T-cell (primary cell): ENCODE measurements around the gene ST7. TPM values are rescaled to one million over a fixed set of nuclear protein-coding genes. Genes with fewer than 3 reads are reported as not detected.

Source experiments
- ATAC-seq, 4 experiments: fragments of 200-7000 bp in 3 of 4; fragments of 150-1000 bp in 1 of 4; cut with Tn5 transposase; replicated peaks in 1 of 4; 1 replicate in 3 of 4; 2 replicates in 1 of 4; pipeline ENCODE4 v1.10.0; 2021; ENCODE audit warnings: moderate library complexity in 3 of 4, mild to moderate bottlenecking in 2 of 4, moderate number of reproducible peaks in 1 of 4
- CTCF ChIA-PET, 2 donors: fragments of 300-600 bp; sonication (Branson Sonifier 250); formaldehyde crosslinking; loops; one replicate each; lab custom pipeline; 2022; ENCODE audit warnings: antibody characterized with exemption in 2 of 2; lab: Charles Lee
- POLR2A ChIA-PET, 2 donors: fragments of 300-600 bp; sonication (Branson Sonifier 250); formaldehyde crosslinking; loops; one replicate each; lab custom pipeline; 2022; ENCODE audit warnings: antibody characterized with exemption in 2 of 2; lab: Charles Lee
- DNase-seq, 35 experiments: peaks; one replicate each; pipeline versions ENCODE4 v3.0.0 to v3.0.0-alpha.2; 2013 to 2023
- H3K27ac ChIP-seq: one replicate; pipeline ENCODE4 v1.5.1; 2013; ENCODE audit warnings: low read length
- H3K27me3 ChIP-seq, 2 experiments: replicated peaks in 1 of 2; 1 replicate in 1 of 2; 2 replicates in 1 of 2; pipeline versions ENCODE4 v1.6.1 to v1.7.0; 2013; ENCODE audit warnings: low read length in 1 of 2, mixed read lengths in 1 of 2; ENCODE audit not compliant: control insufficient read depth in 2 of 2, insufficient read depth in 2 of 2; ENCODE audit errors: extremely low read depth in 1 of 2
- H3K36me3 ChIP-seq, 2 donors: 1 replicate in 1 of 2; 2 replicates in 1 of 2; pipeline versions ENCODE4 v1.6.1 to v1.7.0; 2013; ENCODE audit warnings: low read length in 1 of 2; ENCODE audit not compliant: control insufficient read depth in 2 of 2, insufficient read depth in 1 of 2; ENCODE audit errors: extremely low read depth in 1 of 2
- H3K4me1 ChIP-seq, 2 experiments: 1 replicate in 1 of 2; 2 replicates in 1 of 2; pipeline versions ENCODE4 v1.6.1 to v1.7.0; 2013; ENCODE audit warnings: low read length in 2 of 2, mixed read lengths in 1 of 2; ENCODE audit not compliant: insufficient read depth in 2 of 2, control insufficient read depth in 1 of 2; ENCODE audit errors: extremely low read depth in 1 of 2
- H3K4me3 ChIP-seq, 2 donors: 1 replicate in 1 of 2; 2 replicates in 1 of 2; pipeline versions ENCODE4 v1.5.1 to v1.7.0; 2013; ENCODE audit warnings: mild to moderate bottlenecking in 2 of 2, low read length in 1 of 2, moderate library complexity in 1 of 2; ENCODE audit not compliant: control insufficient read depth in 1 of 2; ENCODE audit errors: extremely low read depth in 1 of 2
- H3K9me3 ChIP-seq: 2 replicates; pipeline ENCODE4 v1.7.0; 2013
- H3K27ac Mint-ChIP-seq, 2 donors: one replicate each; pipeline ENCODE4 v1.8.0; 2020 to 2021; ENCODE audit warnings: mild to moderate bottlenecking in 2 of 2, mixed read lengths in 2 of 2
- H3K27me3 Mint-ChIP-seq, 2 donors: one replicate each; pipeline ENCODE4 v1.8.0; 2021 to 2022; ENCODE audit warnings: mixed read lengths in 2 of 2
- H3K36me3 Mint-ChIP-seq: one replicate; pipeline ENCODE4 v1.8.0; 2021; ENCODE audit warnings: mixed read lengths
- H3K4me1 Mint-ChIP-seq, 3 donors: one replicate each; pipeline ENCODE4 v1.8.0; 2020 to 2022; ENCODE audit warnings: mixed read lengths in 3 of 3, mild to moderate bottlenecking in 1 of 3
- H3K4me3 Mint-ChIP-seq, 3 donors: one replicate each; pipeline ENCODE4 v1.8.0; 2020 to 2022; ENCODE audit warnings: mild to moderate bottlenecking in 3 of 3, mixed read lengths in 3 of 3, moderate library complexity in 3 of 3
- H3K9me3 Mint-ChIP-seq, 3 donors: one replicate each; pipeline ENCODE4 v1.8.0; 2020 to 2022; ENCODE audit warnings: mixed read lengths in 3 of 3
- WGBS: methylation state at CpG from one replicate; pipeline ENCODE4 v1.1.5; 2013; ENCODE audit warnings: missing lambda C conversion rate; ENCODE audit not compliant: insufficient coverage; 5-methylcytosine and 5-hydroxymethylcytosine counted together
- total RNA-seq, 35 experiments: library from RNA in 6 of 35; stranded (reverse) in 6 of 35; fragments of 120-200 nt in 1 of 35; gene quantifications; one replicate each; pipeline versions ENCODE4 v1.2.1 to v1.2.4 and lab custom pipeline; 2013 to 2026

ST7 gene
- total RNA-seq, 5 donors from 2014 or later (not counting 1 experiment from before 2014, with no cell fraction given), result 3.3 to 6.1 (median 4.4) TPM

DNA sequence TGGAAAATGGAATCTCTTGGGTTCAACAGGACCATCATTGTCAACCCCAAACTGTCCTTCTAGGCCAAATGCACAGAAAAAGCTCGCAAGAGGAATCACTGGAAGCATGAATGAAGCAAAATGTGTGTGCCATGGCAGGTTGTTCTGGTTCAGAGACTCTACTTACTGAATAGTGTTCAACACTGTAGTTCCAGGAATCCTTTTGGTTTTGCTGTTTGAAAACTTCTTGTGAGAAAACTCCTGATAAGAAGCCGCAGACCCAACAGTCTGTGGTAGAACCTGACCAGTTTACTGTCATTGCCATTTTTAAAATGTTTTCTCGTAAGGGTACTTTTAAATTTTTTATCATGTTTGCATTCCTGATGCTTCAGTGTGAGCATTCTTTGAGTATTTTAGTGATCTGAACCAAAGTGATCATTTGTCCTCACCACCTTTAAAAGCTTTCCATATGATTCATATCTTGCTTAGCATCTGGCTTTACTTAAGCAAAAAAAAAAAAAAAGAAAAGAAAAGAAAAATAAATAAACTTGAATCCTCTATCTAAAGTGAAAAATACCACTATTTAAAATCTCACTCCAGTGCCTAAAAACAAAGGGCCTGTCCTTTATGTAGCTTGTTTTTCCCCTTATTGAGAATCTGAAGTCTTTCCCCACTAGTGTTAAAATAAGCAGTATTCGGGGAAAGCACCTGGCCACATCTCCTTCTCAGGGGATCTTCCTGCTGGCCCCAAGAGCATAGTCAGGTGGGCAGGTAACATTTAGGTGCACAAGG is 277.2 kb downstream of the ST7 start:
- no peak overlapping the region for H3K4me3 ChIP-seq
- no peak overlapping the region for H3K27ac Mint-ChIP-seq
- WGBS, result 100% methylated on average over 2 of the region's 4 CpGs
- H3K27me3 ChIP-seq, result no peaks in the 10 kb centered on the region
- H3K9me3 ChIP-seq, result no peaks in the 10 kb centered on the region
- H3K4me3 Mint-ChIP-seq, result no peak overlapping the region
- H3K36me3 ChIP-seq, result no peaks in the 10 kb centered on the region
- no peak overlapping the region for H3K27ac ChIP-seq
- CTCF ChIA-PET, result no interaction called here
- H3K36me3 Mint-ChIP-seq, result peaks cover 5% of the 10 kb centered on the region
- H3K27me3 Mint-ChIP-seq, result no peaks in the 10 kb centered on the region
- H3K4me1 ChIP-seq, result no peaks in the 10 kb centered on the region
- no peak for ATAC-seq
- peaks cover 3 to 5% (median 4%) of the 10 kb centered on the region in 3 donors for H3K9me3 Mint-ChIP-seq
- no peaks in the 10 kb centered on the region for H3K4me1 Mint-ChIP-seq
- POLR2A ChIA-PET, result no interaction called here
- no peak for DNase-seq

GRCh38 chr7:117231047-117231359 is 277.7 kb downstream of the ST7 start:
- Mint-ChIP-seq H3K4me3 (no peak overlapping the region), H3K36me3 (peaks cover 5% of the 10 kb centered on the region), H3K27me3 (no peaks in the 10 kb centered on the region), H3K4me1 (no peaks in the 10 kb centered on the region), H3K9me3 (peaks cover 4 to 6% (median 5%) of the 10 kb centered on the region in 3 donors), H3K27ac (no peak overlapping the region)
- ChIA-PET CTCF (no interaction called here), POLR2A (no interaction called here)
- no CpG with 5 or more reads among the region's 3 CpGs for WGBS
- ATAC-seq (no peak), DNase-seq (no peak)
- Histone ChIP-seq H3K4me1 (no peaks in the 10 kb centered on the region), H3K9me3 (no peaks in the 10 kb centered on the region), H3K4me3 (no peak overlapping the region), H3K27ac (no peak overlapping the region), H3K27me3 (no peaks in the 10 kb centered on the region), H3K36me3 (no peaks in the 10 kb centered on the region)

DNA sequence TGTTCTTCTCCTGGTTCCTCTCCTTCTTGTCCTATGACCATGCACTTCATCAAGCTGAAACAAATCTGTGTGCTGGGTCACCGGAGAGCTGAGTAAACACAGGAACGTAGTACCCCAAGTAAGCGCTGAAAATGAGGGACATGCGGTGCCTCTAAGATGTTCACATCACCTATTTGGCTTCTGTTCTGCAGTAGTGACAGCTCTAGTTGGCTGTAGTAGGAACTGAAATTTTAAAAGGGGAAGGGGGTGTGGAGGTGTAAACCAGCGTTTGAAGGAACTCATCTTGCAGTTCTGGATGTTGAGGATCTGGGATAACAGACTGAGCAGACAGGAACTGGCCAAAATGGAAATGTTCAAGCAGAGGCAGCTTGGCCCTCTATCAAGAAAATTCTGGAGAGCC is 284.3 kb downstream of the ST7 start:
- no peak overlapping the region for H3K4me3 Mint-ChIP-seq
- ATAC-seq (no peak), DNase-seq (no peak)
- Histone ChIP-seq H3K4me3 (no peak overlapping the region), H3K36me3 (no peaks in the 10 kb centered on the region), H3K27me3 (peaks cover 0 to 14% of the 10 kb centered on the region in 2 experiments), H3K4me1 (no peaks in the 10 kb centered on the region), H3K27ac (no peak overlapping the region), H3K9me3 (no peaks in the 10 kb centered on the region)
- peaks cover 0 to 8% (median 4%) of the 10 kb centered on the region in 3 donors for H3K9me3 Mint-ChIP-seq
- H3K4me1 Mint-ChIP-seq, result no peaks in the 10 kb centered on the region
- ChIA-PET CTCF (no interaction called here), POLR2A (no interaction called here)
- peaks cover 11 to 19% of the 10 kb centered on the region in 2 donors for H3K27me3 Mint-ChIP-seq
- WGBS, result 80% methylated on average over 5 of the region's 5 CpGs
- no peaks in the 10 kb centered on the region for H3K36me3 Mint-ChIP-seq
- no peak overlapping the region for H3K27ac Mint-ChIP-seq

DNA sequence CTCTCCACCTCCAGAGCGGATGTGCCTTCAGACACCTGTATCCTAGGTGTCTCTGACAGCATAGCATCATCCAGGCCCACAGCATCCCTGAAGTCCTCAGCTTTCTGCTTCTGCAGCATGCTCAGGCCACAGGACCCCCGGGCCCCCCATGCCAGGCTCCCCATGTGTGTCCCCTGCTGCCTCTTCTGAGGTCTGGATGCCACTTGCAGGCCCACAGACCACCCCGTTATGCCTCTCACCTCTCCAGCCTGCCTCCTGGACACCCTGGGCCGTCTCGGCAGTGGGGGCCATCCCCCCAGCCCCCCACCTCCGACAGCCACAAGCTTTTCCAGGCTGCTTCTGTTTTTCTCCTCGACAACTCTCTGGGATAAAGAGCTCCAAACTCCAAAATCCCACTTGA is 285.2 kb downstream of the ST7 start:
- 64% methylated on average over 2 of the region's 7 CpGs for WGBS
- ATAC-seq (no peak), DNase-seq (no peak)
- Histone ChIP-seq H3K4me3 (no peak overlapping the region), H3K36me3 (no peaks in the 10 kb centered on the region), H3K4me1 (no peaks in the 10 kb centered on the region), H3K27me3 (peaks cover 0 to 14% of the 10 kb centered on the region in 2 experiments), H3K27ac (no peak overlapping the region), H3K9me3 (no peaks in the 10 kb centered on the region)
- H3K27ac Mint-ChIP-seq, result no peak overlapping the region
- H3K4me3 Mint-ChIP-seq, result no peak overlapping the region
- no peaks in the 10 kb centered on the region for H3K4me1 Mint-ChIP-seq
- no peaks in the 10 kb centered on the region for H3K36me3 Mint-ChIP-seq
- peaks cover 0 to 8% (median 2%) of the 10 kb centered on the region in 3 donors for H3K9me3 Mint-ChIP-seq
- peaks cover 14 to 22% of the 10 kb centered on the region in 2 donors for H3K27me3 Mint-ChIP-seq
- ChIA-PET POLR2A (no interaction called here), CTCF (interaction anchor here in 1 of 2 donors (0.6 kb wide), 1 partner anchor 286 kb away, joined by 4 read pairs; no protein-coding TSS in a partner anchor)

DNA sequence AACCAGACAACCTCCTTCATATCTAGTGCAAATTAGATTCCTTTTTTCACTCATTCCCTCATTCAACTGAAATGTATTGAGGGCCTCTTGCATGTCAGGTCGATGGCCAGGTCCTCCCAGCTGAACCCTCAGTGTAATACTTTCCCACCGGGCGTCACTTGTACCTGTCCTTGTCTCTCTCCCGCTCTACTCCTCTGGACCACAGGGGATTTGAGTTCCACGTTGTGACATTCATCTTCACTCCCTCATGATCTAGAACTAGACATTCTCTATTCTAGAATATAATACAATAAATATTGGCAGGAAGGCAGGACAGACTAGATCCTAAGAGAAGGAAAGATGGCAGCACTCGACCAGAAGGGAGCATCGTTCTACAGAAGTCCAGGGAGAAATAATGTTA is 285.6 kb downstream of the ST7 start:
- WGBS, result 64% methylated on average over 3 of the region's 7 CpGs
- DNase-seq, result no peak
- peaks cover 0 to 8% (median 0%) of the 10 kb centered on the region in 3 donors for H3K9me3 Mint-ChIP-seq
- POLR2A ChIA-PET, result no interaction called here
- peaks cover 0 to 14% of the 10 kb centered on the region in 2 experiments for H3K27me3 ChIP-seq
- no peak overlapping the region for H3K4me3 Mint-ChIP-seq
- H3K9me3 ChIP-seq, result no peaks in the 10 kb centered on the region
- no peak for ATAC-seq
- H3K4me1 ChIP-seq, result no peaks in the 10 kb centered on the region
- no peaks in the 10 kb centered on the region for H3K36me3 Mint-ChIP-seq
- H3K36me3 ChIP-seq, result no peaks in the 10 kb centered on the region
- CTCF ChIA-PET, result interaction anchor here in 1 of 2 donors (0.6 kb wide), 1 partner anchor 287 kb away, joined by 4 read pairs; no protein-coding TSS in a partner anchor
- no peak overlapping the region for H3K4me3 ChIP-seq
- H3K27ac Mint-ChIP-seq, result no peak overlapping the region
- peaks cover 14 to 23% of the 10 kb centered on the region in 2 donors for H3K27me3 Mint-ChIP-seq
- no peak overlapping the region for H3K27ac ChIP-seq
- no peaks in the 10 kb centered on the region for H3K4me1 Mint-ChIP-seq

DNA sequence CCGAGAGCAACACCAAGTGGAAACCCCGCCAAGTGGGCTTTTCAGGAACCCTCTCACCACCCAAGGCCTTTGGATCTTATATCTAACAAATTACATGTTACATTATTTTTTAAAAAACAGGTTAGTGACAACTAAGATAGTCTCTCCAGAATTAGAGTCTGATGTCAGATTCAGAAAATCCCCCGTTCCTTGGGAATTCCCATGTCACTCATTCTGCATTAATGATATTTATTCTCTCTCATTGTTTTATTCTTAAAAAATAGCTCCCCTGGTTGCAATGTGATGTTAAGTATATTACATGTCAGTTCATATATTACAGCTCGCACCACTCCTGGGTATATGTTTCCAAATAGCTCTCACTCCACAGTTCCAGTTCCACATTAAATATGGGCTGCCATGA is 287.8 kb downstream of the ST7 start:
- H3K4me3 Mint-ChIP-seq, result no peak overlapping the region
- no peak overlapping the region for H3K27ac ChIP-seq
- no peaks in the 10 kb centered on the region for H3K36me3 Mint-ChIP-seq
- ATAC-seq, result no peak
- no peaks in the 10 kb centered on the region for H3K9me3 ChIP-seq
- H3K4me1 Mint-ChIP-seq, result no peaks in the 10 kb centered on the region
- no peak overlapping the region for H3K27ac Mint-ChIP-seq
- H3K9me3 Mint-ChIP-seq, result peaks cover 0 to 5% (median 3%) of the 10 kb centered on the region in 3 donors
- no peaks in the 10 kb centered on the region for H3K36me3 ChIP-seq
- POLR2A ChIA-PET, result no interaction called here
- peaks cover 14 to 23% of the 10 kb centered on the region in 2 donors for H3K27me3 Mint-ChIP-seq
- peaks cover 0 to 14% of the 10 kb centered on the region in 2 experiments for H3K27me3 ChIP-seq
- no peaks in the 10 kb centered on the region for H3K4me1 ChIP-seq
- CTCF ChIA-PET, result no interaction called here
- WGBS, result 80% methylated on average over 1 of the region's 4 CpGs
- no peak overlapping the region for H3K4me3 ChIP-seq
- DNase-seq, result no peak
